ENCODE measurements around the gene REC8. TPM values are rescaled to one million over a fixed set of nuclear protein-coding genes. Genes with fewer than 3 reads are reported as not detected.

Gene REC8
- polyA plus RNA-seq, 4 donors = 28.0 to 100 (median 57.9) TPM

GRCh38 chr14:24226473-24226872 is 54.6 kb downstream of the REC8 start:
- DNase-seq (ENCODE audit: low read depth in 4 of 4, low spot score in 3 of 4) = no peak

GRCh38 chr14:24228902-24229301 is 57.0 kb downstream of the REC8 start:
- no peak for DNase-seq (ENCODE audit: low read depth in 4 of 4, low spot score in 3 of 4)

Other genes with a start within 250 kb of the REC8 start
- gene DHRS4, start 218.3 kb upstream of the REC8 start, polyA plus RNA-seq (ENCODE audit: insufficient read length in 4 of 4) = 10 to 100 TPM; 28.3 to 50.8 (median 44.2) TPM
- 10 to 100 TPM; 27.6 to 52.8 (median 31.4) TPM for gene DHRS4L2, start 183.2 kb upstream of the REC8 start, polyA plus RNA-seq (ENCODE audit: insufficient read length in 4 of 4)
- gene CARMIL3, start 120.1 kb upstream of the REC8 start, polyA plus RNA-seq (ENCODE audit: insufficient read length in 4 of 4) = 1 to 10 TPM; 1.2 to 2.0 (median 1.8) TPM
- not detected for gene CPNE6, start 100.5 kb upstream of the REC8 start, polyA plus RNA-seq (ENCODE audit: insufficient read length in 4 of 4)
- gene PCK2, start 77.8 kb upstream of the REC8 start, polyA plus RNA-seq (ENCODE audit: insufficient read length in 4 of 4) = 10 to 100 TPM in 3 of 4 donors, 1 to 10 TPM in 1; 7.7 to 31.0 (median 24.0) TPM
- 10 to 100 TPM; 41.2 to 90.6 (median 73.0) TPM for gene DCAF11, start 57.3 kb upstream of the REC8 start, polyA plus RNA-seq (ENCODE audit: insufficient read length in 4 of 4)
- gene NRL, start 57.1 kb upstream of the REC8 start, polyA plus RNA-seq (ENCODE audit: insufficient read length in 4 of 4) = 1 to 10 TPM in 3 of 4 donors, under 1 TPM in 1; 0.59 to 4.1 (median 2.1) TPM
- gene FITM1, start 41.4 kb upstream of the REC8 start, polyA plus RNA-seq (ENCODE audit: insufficient read length in 4 of 4) = 1 to 10 TPM in 1 of 4 donors, under 1 TPM in 3; 0.55 to 1.6 (median 0.79) TPM
- gene PSME1, start 35.9 kb upstream of the REC8 start, polyA plus RNA-seq (ENCODE audit: insufficient read length in 4 of 4) = 100 to 1,000 TPM; 131 to 226 (median 197) TPM
- 10 to 100 TPM in 3 of 4 donors, 1 to 10 TPM in 1; 9.7 to 21.4 (median 19.4) TPM for gene EMC9, start 30.5 kb upstream of the REC8 start, polyA plus RNA-seq (ENCODE audit: insufficient read length in 4 of 4)
- 100 to 1,000 TPM; 134 to 185 (median 166) TPM for gene PSME2, start 25.5 kb upstream of the REC8 start, polyA plus RNA-seq (ENCODE audit: insufficient read length in 4 of 4)
- gene RNF31, start 24.6 kb upstream of the REC8 start, polyA plus RNA-seq (ENCODE audit: insufficient read length in 4 of 4) = 10 to 100 TPM; 44.8 to 59.8 (median 47.4) TPM
- gene IRF9, start 10.8 kb upstream of the REC8 start, polyA plus RNA-seq (ENCODE audit: insufficient read length in 4 of 4) = 10 to 100 TPM; 46.1 to 68.1 (median 57.0) TPM
- 10 to 100 TPM; 19.8 to 39.5 (median 31.0) TPM for gene IPO4, start 16.7 kb downstream of the REC8 start, polyA plus RNA-seq (ENCODE audit: insufficient read length in 4 of 4)
- gene TM9SF1, start 23.4 kb downstream of the REC8 start, polyA plus RNA-seq (ENCODE audit: insufficient read length in 4 of 4) = 10 to 100 TPM; 32.9 to 43.7 (median 35.4) TPM
- 10 to 100 TPM in 1 of 4 donors, 1 to 10 TPM in 3; 4.2 to 12.0 (median 5.6) TPM for gene TSSK4, start 33.6 kb downstream of the REC8 start, polyA plus RNA-seq (ENCODE audit: insufficient read length in 4 of 4)
- gene CHMP4A, start 41.4 kb downstream of the REC8 start, polyA plus RNA-seq (ENCODE audit: insufficient read length in 4 of 4) = 10 to 100 TPM; 27.8 to 58.4 (median 52.0) TPM
- 10 to 100 TPM in 3 of 4 donors, 1 to 10 TPM in 1; 8.3 to 16.9 (median 11.3) TPM for gene MDP1, start 44.0 kb downstream of the REC8 start, polyA plus RNA-seq (ENCODE audit: insufficient read length in 4 of 4)
- gene NEDD8, start 60.3 kb downstream of the REC8 start, polyA plus RNA-seq (ENCODE audit: insufficient read length in 4 of 4) = 100 to 1,000 TPM; 189 to 230 (median 217) TPM
- 100 to 1,000 TPM in 3 of 4 donors, 10 to 100 TPM in 1; 65.6 to 124 (median 117) TPM for gene GMPR2, start 60.8 kb downstream of the REC8 start, polyA plus RNA-seq (ENCODE audit: insufficient read length in 4 of 4)
- 10 to 100 TPM; 57.3 to 62.1 (median 60.1) TPM for gene TINF2, start 70.5 kb downstream of the REC8 start, polyA plus RNA-seq (ENCODE audit: insufficient read length in 4 of 4)
- gene TGM1, start 91.1 kb downstream of the REC8 start, polyA plus RNA-seq (ENCODE audit: insufficient read length in 4 of 4) = 1 to 10 TPM; 1.6 to 6.6 (median 2.6) TPM
- 10 to 100 TPM; 19.4 to 28.6 (median 20.3) TPM for gene RABGGTA, start 99.5 kb downstream of the REC8 start, polyA plus RNA-seq (ENCODE audit: insufficient read length in 4 of 4)
- gene DHRS1, start 127.7 kb downstream of the REC8 start, polyA plus RNA-seq (ENCODE audit: insufficient read length in 4 of 4) = 10 to 100 TPM; 27.8 to 54.8 (median 43.2) TPM
- gene NOP9, start 127.8 kb downstream of the REC8 start, polyA plus RNA-seq (ENCODE audit: insufficient read length in 4 of 4) = 10 to 100 TPM; 20.0 to 27.0 (median 25.4) TPM
- 10 to 100 TPM; 20.2 to 28.4 (median 24.5) TPM for gene CIDEB, start 135.9 kb downstream of the REC8 start, polyA plus RNA-seq (ENCODE audit: insufficient read length in 4 of 4)
- 1 to 10 TPM; 1.7 to 4.4 (median 3.0) TPM for gene LTB4R2, start 138.1 kb downstream of the REC8 start, polyA plus RNA-seq (ENCODE audit: insufficient read length in 4 of 4)
- gene LTB4R, start 139.4 kb downstream of the REC8 start, polyA plus RNA-seq (ENCODE audit: insufficient read length in 4 of 4) = 1 to 10 TPM; 2.1 to 6.5 (median 4.9) TPM
- gene ADCY4, start 163.0 kb downstream of the REC8 start, polyA plus RNA-seq (ENCODE audit: insufficient read length in 4 of 4) = 10 to 100 TPM in 3 of 4 donors, 1 to 10 TPM in 1; 8.4 to 23.3 (median 20.0) TPM
- 1 to 10 TPM; 2.3 to 4.3 (median 3.8) TPM for gene RIPK3, start 167.9 kb downstream of the REC8 start, polyA plus RNA-seq (ENCODE audit: insufficient read length in 4 of 4)
- 100 to 1,000 TPM in 1 of 4 donors, 10 to 100 TPM in 3; 52.5 to 151 (median 78.2) TPM for gene NFATC4, start 196.1 kb downstream of the REC8 start, polyA plus RNA-seq (ENCODE audit: insufficient read length in 4 of 4)
- 10 to 100 TPM; 46.0 to 95.5 (median 49.4) TPM for gene NYNRIN, start 226.9 kb downstream of the REC8 start, polyA plus RNA-seq (ENCODE audit: insufficient read length in 4 of 4)

All from left renal pelvis (tissue), 4 donors.